OCI-LY7 (cell line): ENCODE data around the gene KRT83. TPM values are rescaled to one million over a fixed set of nuclear protein-coding genes. Genes with fewer than 3 reads are reported as not detected.

Experiments
- Bru-seq: library from RNA; stranded (reverse); fragments of 400-500 nt; gene quantifications from one replicate; lab custom pipeline; 2021; lab: Mats Ljungman, UMichigan
- BruChase-seq, 2 experiments: library from RNA; stranded (reverse); fragments of 400-500 nt; gene quantifications; one replicate each; lab custom pipeline; 2021; lab: Mats Ljungman, UMichigan
- BruUV-seq: library from RNA; stranded (reverse); fragments of 400-500 nt; replicated peaks from 2 replicates; lab custom pipeline; 2021; lab: Mats Ljungman, UMichigan
- CTCF ChIA-PET: fragments of 300-600 bp; sonication (Branson Sonifier 250); formaldehyde crosslinking; loops from one replicate; lab custom pipeline; 2022; ENCODE audit warnings: antibody characterized with exemption; ENCODE audit not compliant: unreplicated experiment; lab: Charles Lee
- POLR2A ChIA-PET: fragments of 300-600 bp; sonication (Branson Sonifier 250); formaldehyde crosslinking; loops from one replicate; lab custom pipeline; 2022; ENCODE audit warnings: antibody characterized with exemption; lab: Charles Lee
- DNase-seq: peaks from one replicate; pipeline ENCODE4 v3.0.0-alpha.2; 2015; ENCODE audit warnings: low spot score
- H2AFZ ChIP-seq: fragments of 200-600 bp; sonication (generic), shearing (Covaris generic); 2 replicates; pipeline ENCODE4 v1.6.1; 2014; ENCODE audit warnings: mild to moderate bottlenecking, antibody characterized with exemption, low read length, moderate library complexity
- H3K27ac ChIP-seq: fragments of 200-600 bp; sonication (generic); 2 replicates; pipeline ENCODE4 v1.5.1; 2014; ENCODE audit warnings: mixed run types, low read depth, mild to moderate bottlenecking, moderate library complexity, low read length, inconsistent platforms; ENCODE audit not compliant: poor library complexity, severe bottlenecking
- H3K36me3 ChIP-seq: fragments of 200-600 bp; sonication (generic); 2 replicates; pipeline ENCODE4 v1.6.1; 2014; ENCODE audit warnings: mild to moderate bottlenecking, antibody characterized with exemption, low read length, moderate library complexity, mixed read lengths; ENCODE audit not compliant: insufficient read depth
- H3K4me1 ChIP-seq: fragments of 200-600 bp; sonication (generic); 2 replicates; pipeline ENCODE4 v1.5.1; 2014; ENCODE audit warnings: mild to moderate bottlenecking, low read length; ENCODE audit not compliant: insufficient read depth, poor library complexity, severe bottlenecking
- H3K4me2 ChIP-seq: fragments of 200-600 bp; sonication (generic); 2 replicates; pipeline ENCODE4 v1.6.1; 2014; ENCODE audit warnings: mild to moderate bottlenecking, low read length
- H3K4me3 ChIP-seq: fragments of 200-600 bp; sonication (generic); 2 replicates; pipeline ENCODE4 v1.5.1; 2014; ENCODE audit warnings: mild to moderate bottlenecking, low read depth, low read length; ENCODE audit not compliant: poor library complexity, severe bottlenecking
- H3K79me2 ChIP-seq: fragments of 200-600 bp; sonication (generic); 2 replicates; pipeline ENCODE4 v1.6.1; 2016; ENCODE audit warnings: low read depth, mild to moderate bottlenecking, low read length, moderate library complexity, mixed read lengths; ENCODE audit not compliant: insufficient read depth
- H3K9me2 ChIP-seq: fragments of 200-600 bp; sonication (generic); 2 replicates; pipeline ENCODE4 v1.6.1; 2016; ENCODE audit warnings: mild to moderate bottlenecking, low read length, mixed read lengths; ENCODE audit not compliant: insufficient read depth
- H3K9me3 ChIP-seq: fragments of 200-600 bp; sonication (generic); 2 replicates; pipeline ENCODE4 v1.6.1; 2014; ENCODE audit warnings: mild to moderate bottlenecking, mixed run types, low read length, mixed read lengths
- H4K20me1 ChIP-seq: fragments of 200-600 bp; sonication (generic); 2 replicates; pipeline ENCODE4 v1.6.1; 2014; ENCODE audit warnings: mild to moderate bottlenecking, antibody characterized with exemption, low read length, moderate library complexity, mixed read lengths; ENCODE audit not compliant: insufficient read depth
- EZH2phosphoT487 ChIP-seq: fragments of 200-600 bp; sonication (generic); IDR thresholded peaks from 2 replicates; pipeline ENCODE4 v1.6.1; 2018; ENCODE audit warnings: low read depth, borderline replicate concordance, mild to moderate bottlenecking, mixed run types, antibody characterized with exemption, low read length, moderate library complexity, mixed read lengths
- intact Hi-C: fragments of 100-400 bp; cut with micrococcal nuclease; formaldehyde crosslinking; loops from one replicate; pipeline ENCODE4 v1.10.0; 2022; ENCODE audit not compliant: unreplicated experiment
- long read RNA-seq: library from polyadenylated mRNA; stranded (forward); transcript quantifications from one replicate; pipeline ENCODE4 v2.0.0, GENCODE V29; 2022
- total RNA-seq, 2 experiments: library from RNA; depleted of rRNA in 1 of 2; stranded (reverse); fragments of >200 nt in 1 of 2; shearing (Covaris generic) in 1 of 2; gene quantifications; 2 replicates each; pipeline ENCODE4 v1.2.3, GENCODE V29; 2014 to 2022
- TF ChIP-seq, protein P1 (sequence below): fragments of 200-600 bp; sonication (generic); conservative IDR thresholded peaks from 2 replicates; pipeline ENCODE4 v1.5.1; 2014; ENCODE audit warnings: mild to moderate bottlenecking, antibody characterized with exemption, low read length, moderate library complexity, mixed read lengths

Gene KRT83
- total RNA-seq (2014; rRNA removed; shearing (Covaris generic)) (not detected in 2 replicates), total RNA-seq (2022) (not detected in 2 replicates), Bru-seq, nascent RNA (not detected), BruChase-seq, experiment 1, labeled RNA remaining after a 6-hour chase (not detected), BruChase-seq, experiment 2, labeled RNA remaining after a 2-hour chase (not detected)
- long read RNA-seq: 0 reads

DNA sequence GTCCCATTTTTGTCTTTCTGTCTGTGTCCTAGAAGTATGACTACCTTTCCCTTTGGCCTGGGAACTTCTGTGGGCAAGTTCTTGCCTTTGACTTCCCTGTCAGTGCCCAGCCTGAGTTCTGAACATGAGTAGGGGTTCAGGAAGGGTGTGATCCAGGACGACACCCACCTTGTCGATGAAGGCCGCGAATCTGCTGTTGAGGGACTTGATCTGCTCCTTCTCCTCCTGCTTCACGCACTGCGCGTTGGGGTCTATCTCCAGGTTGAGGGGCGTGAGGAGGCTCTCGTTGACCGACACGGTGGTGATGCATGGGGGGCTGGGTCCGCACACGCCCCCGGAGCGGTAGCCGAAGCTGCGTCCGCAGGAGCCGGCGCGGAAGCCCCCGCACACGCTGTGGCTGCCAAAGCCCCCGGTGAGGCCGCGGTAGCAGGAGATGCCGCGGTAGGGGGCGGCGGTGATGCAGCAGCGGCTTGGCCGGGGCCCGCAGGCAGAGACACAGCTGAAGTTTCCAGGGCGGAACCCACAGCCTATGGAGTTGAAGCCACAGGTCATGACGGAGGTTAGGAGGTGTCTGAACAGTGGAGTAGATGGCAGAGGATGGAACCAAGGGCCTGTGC lies at the start of gene KRT83:
TSS of gene KRT83 (minus strand) at position 615 of the 617 bp plus-strand sequence. CDS start at position 552, 63 bp downstream.
- Histone ChIP-seq H3K36me3 (no peaks in the 10 kb centered on the region), H3K4me3 (no peak within 1 kb of the TSS), H3K27ac (no peak within 1 kb of the TSS), H3K9me2 (no peaks in the 10 kb centered on the region), H3K4me1 (no peaks in the 10 kb centered on the region), H3K4me2 (no peak within 1 kb of the TSS), H2AFZ (no peak within 1 kb of the TSS), H4K20me1 (no peaks in the 10 kb centered on the region), H3K9me3 (no peaks in the 10 kb centered on the region), H3K79me2 (no peaks in the 10 kb centered on the region)
- no peak for DNase-seq
- intact Hi-C loops: no loop called here
- POLR2A ChIA-PET: interaction anchor here (0.7 kb wide), 1 partner anchor 9 kb away, joined by 3 read pairs; no protein-coding TSS in a partner anchor
- CTCF ChIA-PET: no interaction called here
- TF ChIP-seq, protein P1, sequence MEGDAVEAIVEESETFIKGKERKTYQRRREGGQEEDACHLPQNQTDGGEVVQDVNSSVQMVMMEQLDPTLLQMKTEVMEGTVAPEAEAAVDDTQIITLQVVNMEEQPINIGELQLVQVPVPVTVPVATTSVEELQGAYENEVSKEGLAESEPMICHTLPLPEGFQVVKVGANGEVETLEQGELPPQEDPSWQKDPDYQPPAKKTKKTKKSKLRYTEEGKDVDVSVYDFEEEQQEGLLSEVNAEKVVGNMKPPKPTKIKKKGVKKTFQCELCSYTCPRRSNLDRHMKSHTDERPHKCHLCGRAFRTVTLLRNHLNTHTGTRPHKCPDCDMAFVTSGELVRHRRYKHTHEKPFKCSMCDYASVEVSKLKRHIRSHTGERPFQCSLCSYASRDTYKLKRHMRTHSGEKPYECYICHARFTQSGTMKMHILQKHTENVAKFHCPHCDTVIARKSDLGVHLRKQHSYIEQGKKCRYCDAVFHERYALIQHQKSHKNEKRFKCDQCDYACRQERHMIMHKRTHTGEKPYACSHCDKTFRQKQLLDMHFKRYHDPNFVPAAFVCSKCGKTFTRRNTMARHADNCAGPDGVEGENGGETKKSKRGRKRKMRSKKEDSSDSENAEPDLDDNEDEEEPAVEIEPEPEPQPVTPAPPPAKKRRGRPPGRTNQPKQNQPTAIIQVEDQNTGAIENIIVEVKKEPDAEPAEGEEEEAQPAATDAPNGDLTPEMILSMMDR: no peak
- TF ChIP-seq EZH2phosphoT487: no peak
- BruUV-seq: no TSS peak

DNA sequence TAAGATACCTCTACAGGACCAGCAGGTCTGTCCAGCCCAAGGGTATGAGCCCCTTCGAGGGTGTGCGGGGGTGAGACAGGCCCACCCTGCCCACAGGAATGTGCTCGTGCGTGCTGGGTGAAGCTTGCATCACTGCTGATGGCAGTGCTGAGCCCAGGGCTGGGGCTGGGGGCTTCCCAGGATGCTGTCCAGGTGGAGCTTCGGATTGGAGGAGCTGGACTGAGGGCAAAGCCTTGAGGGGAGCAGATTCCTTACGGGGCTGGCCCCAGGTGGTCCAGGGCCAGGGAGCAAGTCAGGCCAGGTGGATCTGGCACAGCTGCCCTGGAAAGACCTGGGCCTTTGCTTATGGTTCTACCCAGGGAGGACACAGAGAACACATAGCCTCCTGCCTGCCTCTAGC lies 48.6 kb upstream of the KRT83 start:
- Histone ChIP-seq H3K4me3 (no peak overlapping the region), H3K9me2 (no peaks in the 10 kb centered on the region), H3K4me2 (no peak overlapping the region), H3K4me1 (no peaks in the 10 kb centered on the region), H3K27ac (no peak overlapping the region), H3K36me3 (no peaks in the 10 kb centered on the region), H3K9me3 (peaks cover 10% of the 10 kb centered on the region; the same call in 1 of the 2 replicates), H4K20me1 (no peaks in the 10 kb centered on the region), H3K79me2 (no peaks in the 10 kb centered on the region), H2AFZ (no peak overlapping the region)
- CTCF ChIA-PET: no interaction called here
- DNase-seq: no peak
- intact Hi-C loops: loop anchor here (5.0 kb wide), 1 partner anchor 512 kb away; no protein-coding TSS in a partner anchor
- POLR2A ChIA-PET: no interaction called here
- no peak for TF ChIP-seq EZH2phosphoT487
- TF ChIP-seq, protein P1: no peak
- no TSS peak for BruUV-seq

DNA sequence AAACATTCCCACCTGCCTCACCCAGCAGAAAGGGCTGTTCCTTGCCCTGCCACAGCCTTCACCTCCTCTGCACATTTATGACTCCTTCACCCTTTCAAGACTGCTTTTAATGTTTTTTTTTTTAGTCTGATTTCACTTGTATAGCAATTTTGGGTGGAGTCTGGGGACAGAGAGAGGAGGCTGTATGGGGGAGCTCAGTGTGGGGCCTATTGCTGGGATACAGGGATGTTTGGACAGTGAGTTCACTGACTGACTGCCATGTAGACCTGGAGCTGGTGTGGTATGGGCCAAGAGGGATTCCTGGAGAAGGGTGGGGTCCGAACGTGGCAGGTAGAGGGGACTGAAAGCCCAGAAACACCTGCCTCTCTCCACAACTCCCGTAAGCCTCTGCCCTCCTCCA lies 48.0 kb upstream of the KRT83 start:
- POLR2A ChIA-PET: no interaction called here
- Histone ChIP-seq H3K27ac (no peak overlapping the region), H3K9me2 (no peaks in the 10 kb centered on the region), H3K4me3 (no peak overlapping the region), H2AFZ (no peak overlapping the region), H3K4me1 (no peaks in the 10 kb centered on the region), H3K9me3 (peaks cover 8% of the 10 kb centered on the region; the same call in 1 of the 2 replicates), H3K4me2 (no peak overlapping the region), H3K36me3 (no peaks in the 10 kb centered on the region), H4K20me1 (no peaks in the 10 kb centered on the region), H3K79me2 (no peaks in the 10 kb centered on the region)
- TF ChIP-seq, protein P1: no peak
- TF ChIP-seq EZH2phosphoT487: no peak
- DNase-seq: no peak
- intact Hi-C loops: no loop called here
- CTCF ChIA-PET: no interaction called here
- BruUV-seq: no TSS peak
